Muscle layer of duodenum (tissue), 2 donors: ENCODE results near the gene NDUFS5.

Experiments
- H3K27ac ChIP-seq: one replicate; pipeline ENCODE4 v1.7.0; 2013; ENCODE audit warnings: mild to moderate bottlenecking, low read length
- H3K27me3 ChIP-seq: one replicate; pipeline ENCODE4 v1.7.0; 2013; ENCODE audit warnings: low read depth, mild to moderate bottlenecking, control low read depth, low read length
- H3K36me3 ChIP-seq, 2 donors: one replicate each; pipeline ENCODE4 v1.7.0; 2013; ENCODE audit warnings: low read length in 2 of 2, control low read depth in 1 of 2, mild to moderate bottlenecking in 1 of 2; ENCODE audit not compliant: insufficient read depth in 2 of 2, control insufficient read depth in 1 of 2
- H3K4me1 ChIP-seq, 2 donors: one replicate each; pipeline ENCODE4 v1.7.0; 2013; ENCODE audit warnings: low read length in 2 of 2, mild to moderate bottlenecking in 2 of 2, control low read depth in 1 of 2, moderate library complexity in 1 of 2; ENCODE audit not compliant: insufficient read depth in 2 of 2, control insufficient read depth in 1 of 2
- H3K4me3 ChIP-seq, 2 donors: one replicate each; pipeline ENCODE4 v1.7.0; 2013; ENCODE audit warnings: low read length in 2 of 2, low read depth in 1 of 2, mild to moderate bottlenecking in 1 of 2
- H3K9me3 ChIP-seq, 2 donors: one replicate each; pipeline ENCODE4 v1.7.0; 2013; ENCODE audit warnings: low read length in 2 of 2, control low read depth in 1 of 2, mild to moderate bottlenecking in 1 of 2; ENCODE audit not compliant: control insufficient read depth in 1 of 2
- donor health status: healthy.

Gene NDUFS5

DNA sequence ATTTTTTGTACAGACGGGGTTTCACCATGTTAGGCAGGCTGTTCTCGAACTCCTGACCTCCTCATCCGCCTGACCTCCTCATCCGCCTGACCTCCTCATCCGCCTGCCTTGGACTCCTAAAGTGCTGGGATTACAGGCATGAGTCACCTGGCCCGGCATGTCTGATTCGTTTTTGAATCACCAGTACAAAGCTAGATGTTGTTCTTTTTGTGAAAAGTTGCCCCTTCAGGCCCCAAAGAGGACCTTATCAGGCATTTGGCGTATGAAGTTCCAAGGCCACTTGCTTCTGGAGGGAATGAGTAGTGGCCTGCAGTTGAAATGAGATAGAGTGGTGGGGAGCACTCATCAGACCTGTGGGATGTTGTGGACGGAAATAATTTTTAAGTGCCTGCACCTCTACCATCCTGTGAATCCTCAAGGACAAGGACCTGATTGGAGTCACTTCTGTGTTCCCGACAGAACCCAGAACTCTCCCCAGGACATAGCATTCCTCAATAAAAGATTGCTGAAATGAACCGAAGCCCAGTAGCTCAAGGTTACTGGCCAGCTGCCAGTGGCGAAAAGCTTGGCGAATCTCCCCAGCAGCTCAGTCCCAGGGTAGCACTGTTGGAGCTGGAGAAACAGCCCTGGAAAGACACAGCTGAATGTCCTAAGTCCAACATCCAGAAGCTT lies 50.1 kb downstream of the NDUFS5 start:
- H3K4me1 ChIP-seq: peaks cover 0 to 5% of the 10 kb centered on the region in 2 donors
- H3K9me3 ChIP-seq: no peaks in the 10 kb centered on the region
- no peaks in the 10 kb centered on the region for H3K36me3 ChIP-seq
- H3K27ac ChIP-seq: no peak overlapping the region
- H3K27me3 ChIP-seq: no peaks in the 10 kb centered on the region
- H3K4me3 ChIP-seq: no peak overlapping the region

DNA sequence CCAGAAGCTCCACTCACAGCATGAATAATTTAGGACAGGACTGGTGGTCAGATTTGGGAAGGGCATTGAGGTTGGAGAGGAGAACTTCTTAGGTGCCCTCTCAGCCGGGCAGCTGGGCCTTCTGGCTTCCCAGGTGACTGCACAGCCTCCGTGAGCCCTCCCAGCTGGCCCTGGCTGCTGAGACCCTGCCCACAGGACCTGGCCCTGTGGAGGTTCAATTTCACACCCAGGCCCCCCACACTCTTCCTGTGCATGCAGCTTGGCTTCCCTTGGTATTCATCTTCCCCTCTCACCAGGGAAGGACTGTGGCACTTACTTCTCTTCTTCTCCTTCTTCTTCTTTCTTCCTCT lies 50.6 kb downstream of the NDUFS5 start:
- Histone ChIP-seq H3K27ac (no peak overlapping the region), H3K4me1 (peaks cover 0 to 7% of the 10 kb centered on the region in 2 donors), H3K4me3 (no peak overlapping the region), H3K27me3 (no peaks in the 10 kb centered on the region), H3K9me3 (no peaks in the 10 kb centered on the region), H3K36me3 (no peaks in the 10 kb centered on the region)

DNA sequence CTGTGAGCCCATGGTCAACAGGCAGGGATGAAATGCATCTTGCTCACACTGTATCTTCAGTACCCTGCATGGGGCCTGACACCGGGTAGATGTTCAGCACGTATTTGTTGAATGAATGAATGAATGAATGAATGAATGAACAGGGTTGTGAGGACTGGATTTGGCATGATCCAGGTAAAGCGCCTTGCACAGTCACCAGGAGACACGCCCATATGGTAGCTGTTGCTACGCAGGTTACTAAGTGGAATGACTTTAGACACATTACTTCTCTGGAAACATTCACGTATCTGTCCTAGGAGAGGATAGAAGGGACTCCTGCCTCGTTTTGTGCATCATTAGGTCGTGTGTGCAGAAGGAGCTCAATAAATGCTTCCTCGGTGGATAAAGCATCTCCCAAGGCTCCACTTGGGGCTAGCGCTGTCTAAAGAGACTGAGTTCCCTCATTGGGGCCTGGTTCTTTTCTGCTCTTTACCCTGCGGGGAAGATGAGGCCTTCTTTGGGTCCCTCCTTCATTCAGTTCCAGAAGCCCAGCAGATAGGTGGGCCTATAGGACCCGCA lies 54.2 kb downstream of the NDUFS5 start:
- Histone ChIP-seq H3K4me1 (peaks cover 0 to 9% of the 10 kb centered on the region in 2 donors), H3K9me3 (no peaks in the 10 kb centered on the region), H3K27me3 (peaks cover 6% of the 10 kb centered on the region), H3K36me3 (no peaks in the 10 kb centered on the region), H3K27ac (no peak overlapping the region), H3K4me3 (peak overlapping the region in 1 of 2 donors; percentile 36)

DNA sequence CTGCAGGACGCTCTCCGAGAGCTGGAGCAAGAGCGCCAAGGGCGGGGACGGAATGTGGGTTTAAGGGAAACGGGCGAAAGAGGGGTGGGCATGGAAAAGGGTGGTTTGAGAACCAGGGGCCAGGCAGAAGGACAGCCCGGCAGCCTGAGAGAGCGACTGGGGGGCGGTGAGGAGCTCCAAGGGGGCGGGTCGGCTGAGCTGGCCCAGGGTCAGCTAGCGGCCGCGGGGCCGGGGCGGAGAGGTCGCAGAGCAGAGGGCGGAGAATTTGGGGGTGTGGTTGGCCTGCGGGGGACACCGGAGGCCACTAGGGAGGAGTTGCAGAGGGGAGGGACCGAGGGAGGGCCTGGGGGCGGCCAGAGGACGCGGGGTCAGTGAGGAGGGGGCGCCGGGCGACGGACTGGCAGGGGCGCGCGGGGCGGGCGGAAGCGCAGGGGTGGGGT lies 54.7 kb downstream of the NDUFS5 start:
- Histone ChIP-seq H3K4me1 (peaks cover 0 to 9% of the 10 kb centered on the region in 2 donors), H3K9me3 (no peaks in the 10 kb centered on the region), H3K27me3 (peaks cover 6% of the 10 kb centered on the region), H3K36me3 (no peaks in the 10 kb centered on the region), H3K27ac (no peak overlapping the region), H3K4me3 (peak overlapping the region in 1 of 2 donors; percentile 36)

DNA sequence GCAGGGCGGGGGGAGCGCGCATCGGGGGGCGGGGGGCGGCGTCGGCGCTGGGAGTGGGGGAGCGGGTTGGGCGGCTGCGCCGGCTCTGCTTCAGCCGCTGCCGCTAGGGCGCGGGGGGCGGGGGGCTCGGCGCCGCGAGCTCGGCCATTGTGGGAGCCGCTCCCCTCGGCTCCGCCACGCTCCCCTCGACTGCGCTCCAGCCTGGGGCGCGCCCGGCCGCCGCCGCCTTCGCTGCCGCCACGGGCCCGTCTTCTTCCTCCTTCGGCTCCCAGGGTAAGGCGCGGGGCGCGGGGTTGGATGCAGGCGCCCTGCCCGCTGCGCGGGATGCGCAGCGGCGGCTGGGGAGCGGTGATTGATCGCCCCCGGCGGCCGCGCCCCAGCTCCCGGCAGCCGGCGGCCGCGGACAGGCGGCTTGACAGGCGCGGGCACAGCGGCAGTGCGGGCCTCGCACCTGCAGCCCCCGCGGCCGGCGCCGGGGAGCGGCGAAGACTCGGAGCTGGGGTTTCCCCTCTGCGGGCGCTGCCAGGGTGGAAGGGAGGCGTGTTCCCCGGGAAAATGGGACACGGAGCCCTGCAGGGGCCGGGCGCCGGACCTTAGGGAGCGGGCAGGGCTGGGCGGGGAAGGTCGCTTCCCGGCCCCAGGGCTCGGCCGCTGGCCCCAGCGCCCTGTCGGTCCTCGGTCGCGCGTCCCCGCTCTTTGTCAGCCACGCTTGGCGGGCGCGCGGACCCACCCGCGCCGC lies 55.3 kb downstream of the NDUFS5 start:
- Histone ChIP-seq H3K27me3 (peaks cover 6% of the 10 kb centered on the region), H3K27ac (no peak overlapping the region), H3K36me3 (no peaks in the 10 kb centered on the region), H3K4me1 (peaks cover 0 to 9% of the 10 kb centered on the region in 2 donors), H3K9me3 (no peaks in the 10 kb centered on the region), H3K4me3 (peak overlapping the region in 1 of 2 donors; percentile 51)

DNA sequence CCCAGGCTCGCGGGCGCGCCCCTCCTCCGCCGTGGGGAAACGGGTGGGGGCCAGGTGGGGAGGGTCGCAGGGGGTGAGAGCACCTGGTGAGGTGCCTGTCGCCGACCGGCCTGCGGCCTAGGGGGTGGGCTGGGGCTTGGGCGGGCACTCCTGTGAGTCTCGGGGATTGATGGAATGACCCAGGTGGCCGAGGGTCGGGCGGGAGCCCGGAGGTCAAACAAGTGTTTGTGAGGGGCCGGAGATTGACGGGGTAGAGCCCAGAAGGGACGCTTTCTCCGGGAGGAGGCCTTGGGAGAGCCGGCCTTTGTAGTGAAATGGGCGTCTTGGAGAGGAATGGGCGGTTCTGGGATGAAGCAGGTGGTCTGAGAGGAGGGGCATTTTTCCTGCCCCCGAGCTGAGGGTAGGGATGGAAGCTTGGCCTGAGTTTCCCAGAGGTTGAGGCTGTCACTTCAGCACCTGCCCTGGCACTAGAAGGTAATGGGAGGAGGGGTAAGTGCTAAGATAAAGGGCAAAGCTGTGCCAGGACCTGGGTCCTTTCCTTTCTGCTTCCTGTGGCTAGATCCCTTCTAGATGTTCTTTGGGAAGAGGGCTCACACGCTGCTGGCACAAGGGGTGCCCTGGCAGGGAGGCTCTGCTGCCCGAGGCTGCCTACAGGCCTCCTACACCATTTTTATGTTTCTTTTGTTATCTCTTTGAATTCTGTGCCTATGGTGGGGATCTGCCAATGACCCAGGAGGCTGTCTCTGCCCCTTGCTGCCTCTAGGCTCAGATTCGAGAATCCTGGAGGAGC lies 56.1 kb downstream of the NDUFS5 start:
- H3K36me3 ChIP-seq: no peaks in the 10 kb centered on the region
- H3K4me3 ChIP-seq: peak overlapping the region in 1 of 2 donors; percentile 51
- H3K27me3 ChIP-seq: peaks cover 6% of the 10 kb centered on the region
- H3K4me1 ChIP-seq: peaks cover 0 to 11% of the 10 kb centered on the region in 2 donors
- H3K27ac ChIP-seq: no peak overlapping the region
- H3K9me3 ChIP-seq: no peaks in the 10 kb centered on the region

DNA sequence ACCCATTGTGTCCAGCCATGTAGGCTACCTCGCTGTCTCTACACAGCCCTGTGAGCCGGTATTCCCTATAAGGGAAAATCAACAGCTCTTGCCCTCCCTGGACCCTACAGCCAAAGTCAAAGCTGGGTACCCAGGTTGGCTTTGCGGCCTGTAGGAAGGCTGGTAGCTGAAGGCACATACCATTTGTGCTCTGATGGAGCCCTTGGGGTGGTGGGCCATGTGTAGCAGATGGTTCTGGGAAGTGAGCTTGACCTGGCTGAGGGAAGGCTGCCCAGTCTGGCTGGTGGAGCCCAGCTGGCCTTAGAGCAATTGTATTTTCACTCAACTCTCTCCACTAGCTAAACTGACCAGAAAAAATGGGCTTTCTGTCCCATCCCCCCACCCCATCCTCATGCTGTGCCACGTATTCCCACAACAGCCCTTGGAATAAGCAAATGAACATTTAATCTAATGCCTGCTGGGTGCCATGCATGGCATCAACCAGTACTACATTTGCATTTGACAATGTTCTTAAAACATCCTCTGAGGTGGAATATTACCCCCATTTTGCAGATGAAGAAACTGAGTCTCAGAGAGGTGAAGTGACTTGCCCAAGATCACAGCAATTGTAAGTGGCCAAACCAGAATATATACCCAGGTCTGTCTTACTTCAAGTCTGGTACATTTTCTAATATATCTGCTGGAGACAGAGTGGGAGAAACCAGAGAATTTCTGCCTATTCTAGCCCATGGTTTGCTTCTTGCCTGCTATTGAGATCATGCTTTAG lies 56.8 kb downstream of the NDUFS5 start:
- peaks cover 6% of the 10 kb centered on the region for H3K27me3 ChIP-seq
- peaks cover 0 to 11% of the 10 kb centered on the region in 2 donors for H3K4me1 ChIP-seq
- no peaks in the 10 kb centered on the region for H3K36me3 ChIP-seq
- H3K9me3 ChIP-seq: no peaks in the 10 kb centered on the region
- H3K27ac ChIP-seq: no peak overlapping the region
- no peak overlapping the region for H3K4me3 ChIP-seq

DNA sequence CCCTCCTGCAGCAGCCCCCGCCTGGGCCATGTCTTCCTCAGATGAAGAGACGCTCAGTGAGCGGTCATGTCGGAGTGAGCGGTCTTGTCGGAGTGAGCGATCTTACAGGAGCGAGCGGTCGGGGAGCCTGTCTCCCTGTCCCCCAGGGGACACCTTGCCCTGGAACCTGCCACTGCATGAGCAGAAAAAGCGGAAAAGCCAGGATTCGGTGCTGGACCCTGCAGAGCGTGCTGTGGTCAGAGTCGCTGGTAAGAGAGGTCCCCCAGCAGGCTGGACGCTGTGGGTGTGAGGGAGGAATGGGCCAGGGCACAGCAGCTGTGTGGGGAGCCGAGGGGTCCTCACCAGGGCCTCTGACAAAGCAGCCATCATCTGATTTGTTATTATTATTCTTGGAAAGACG lies 58.0 kb downstream of the NDUFS5 start:
- Histone ChIP-seq H3K4me3 (no peak overlapping the region), H3K27me3 (peaks cover 6% of the 10 kb centered on the region), H3K36me3 (no peaks in the 10 kb centered on the region), H3K27ac (no peak overlapping the region), H3K4me1 (peaks cover 0 to 13% of the 10 kb centered on the region in 2 donors), H3K9me3 (no peaks in the 10 kb centered on the region)
